ENCODE measurements around the gene SEC14L5. TPM values are rescaled to one million over a fixed set of nuclear protein-coding genes. Genes with fewer than 3 reads are reported as not detected.
A peak's percentile ranks its signal among the peaks of the same experiment; 100 is the strongest.
"Not testable (repeated sequence)": the region's sequence is repeated elsewhere in the genome, so short reads cannot be mapped to it uniquely, and the experiment has no call there.

The SEC14L5 gene
- total RNA-seq, 6 experiments from 2014 or later = not detected

GRCh38 chr16:5036228-5037156 is 78.4 kb downstream of the SEC14L5 start:
- Mint-ChIP-seq H3K4me1 (ENCODE audit: low read depth) (peaks cover 34% of the 10 kb centered on the region), H3K9me3 (no peaks in the 10 kb centered on the region), H3K36me3 (ENCODE audit: low read depth) (no peaks in the 10 kb centered on the region), H3K27ac (no peak overlapping the region), H3K27me3 (ENCODE audit: insufficient read depth) (peaks cover 4% of the 10 kb centered on the region), H3K4me3 (no peak overlapping the region)
- TF ChIP-seq CTCF (IDR thresholded peaks at IDR 0.05) = no peak
- no peak for DNase-seq

- H3K27me3 Mint-ChIP-seq (ENCODE audit: insufficient read depth) = peaks cover 9% of the 10 kb centered on the region
- H3K4me1 Mint-ChIP-seq (ENCODE audit: low read depth) = peaks cover 31% of the 10 kb centered on the region
- no peaks in the 10 kb centered on the region for H3K36me3 Mint-ChIP-seq (ENCODE audit: low read depth)
- no peak overlapping the region for H3K4me3 Mint-ChIP-seq
- no peak for TF ChIP-seq CTCF (IDR thresholded peaks at IDR 0.05)
- no peak overlapping the region for H3K27ac Mint-ChIP-seq
- H3K9me3 Mint-ChIP-seq = no peaks in the 10 kb centered on the region
- no peak for DNase-seq
These were observed 82.3 kb downstream of the SEC14L5 start for GRCh38 chr16:5040451-5040850.

- Mint-ChIP-seq H3K27me3 (ENCODE audit: insufficient read depth) (peaks cover 9% of the 10 kb centered on the region), H3K9me3 (no peaks in the 10 kb centered on the region), H3K4me1 (ENCODE audit: low read depth) (peaks cover 24% of the 10 kb centered on the region), H3K4me3 (no peak overlapping the region), H3K27ac (no peak overlapping the region), H3K36me3 (ENCODE audit: low read depth) (no peaks in the 10 kb centered on the region)
- DNase-seq = peak; percentile 70
- no peak for TF ChIP-seq CTCF (IDR thresholded peaks at IDR 0.05)
These were observed 83.5 kb downstream of the SEC14L5 start for GRCh38 chr16:5041600-5042133.

- no peak; the same call in 1 of the 2 replicates for TF ChIP-seq CTCF (IDR thresholded peaks at IDR 0.05)
- peaks cover 24% of the 10 kb centered on the region for H3K4me1 Mint-ChIP-seq (ENCODE audit: low read depth)
- peak; percentile 26 for DNase-seq
- H3K27me3 Mint-ChIP-seq (ENCODE audit: insufficient read depth) = peaks cover 9% of the 10 kb centered on the region
- H3K9me3 Mint-ChIP-seq = no peaks in the 10 kb centered on the region
- H3K27ac Mint-ChIP-seq = no peak overlapping the region
- H3K36me3 Mint-ChIP-seq (ENCODE audit: low read depth) = no peaks in the 10 kb centered on the region
- H3K4me3 Mint-ChIP-seq = no peak overlapping the region
These were observed 84.5 kb downstream of the SEC14L5 start for GRCh38 chr16:5042574-5043171.

- DNase-seq = no peak
- H3K4me3 Mint-ChIP-seq = no peak overlapping the region
These were observed 85.9 kb downstream of the SEC14L5 start for GRCh38 chr16:5044011-5044540.

GRCh38 chr16:5044581-5044980 is 86.5 kb downstream of the SEC14L5 start:
- H3K4me3 Mint-ChIP-seq; H3K27ac Mint-ChIP-seq; H3K36me3 Mint-ChIP-seq (ENCODE audit: low read depth); H3K9me3 Mint-ChIP-seq; DNase-seq: not testable (repeated sequence)
- Mint-ChIP-seq H3K27me3 (ENCODE audit: insufficient read depth) (peaks cover 15% of the 10 kb centered on the region), H3K4me1 (ENCODE audit: low read depth) (peaks cover 24% of the 10 kb centered on the region)

More at GRCh38 chr16:5044011-5044540, 85.9 kb downstream of the SEC14L5 start:
- H3K36me3 Mint-ChIP-seq (ENCODE audit: low read depth) = no peaks in the 10 kb centered on the region
- peaks cover 24% of the 10 kb centered on the region for H3K4me1 Mint-ChIP-seq (ENCODE audit: low read depth)
- no peaks in the 10 kb centered on the region for H3K9me3 Mint-ChIP-seq
- H3K27me3 Mint-ChIP-seq (ENCODE audit: insufficient read depth) = peaks cover 15% of the 10 kb centered on the region
- no peak overlapping the region for H3K27ac Mint-ChIP-seq
- no peak for TF ChIP-seq CTCF (IDR thresholded peaks at IDR 0.05)

Measured in HFFc6 (cell line).